CD4-positive, alpha-beta T cell treated with Interleukin-4 for 4 hours (primary cell): ENCODE data around the gene MLX.
"Not testable (repeated sequence)": the region's sequence is repeated elsewhere in the genome, so short reads cannot be mapped to it uniquely, and the experiment has no call there.

ENCODE experiments used
- DNase-seq: peaks from one replicate; pipeline ENCODE4 v3.0.0-alpha.2; 2020

The MLX gene

DNA sequence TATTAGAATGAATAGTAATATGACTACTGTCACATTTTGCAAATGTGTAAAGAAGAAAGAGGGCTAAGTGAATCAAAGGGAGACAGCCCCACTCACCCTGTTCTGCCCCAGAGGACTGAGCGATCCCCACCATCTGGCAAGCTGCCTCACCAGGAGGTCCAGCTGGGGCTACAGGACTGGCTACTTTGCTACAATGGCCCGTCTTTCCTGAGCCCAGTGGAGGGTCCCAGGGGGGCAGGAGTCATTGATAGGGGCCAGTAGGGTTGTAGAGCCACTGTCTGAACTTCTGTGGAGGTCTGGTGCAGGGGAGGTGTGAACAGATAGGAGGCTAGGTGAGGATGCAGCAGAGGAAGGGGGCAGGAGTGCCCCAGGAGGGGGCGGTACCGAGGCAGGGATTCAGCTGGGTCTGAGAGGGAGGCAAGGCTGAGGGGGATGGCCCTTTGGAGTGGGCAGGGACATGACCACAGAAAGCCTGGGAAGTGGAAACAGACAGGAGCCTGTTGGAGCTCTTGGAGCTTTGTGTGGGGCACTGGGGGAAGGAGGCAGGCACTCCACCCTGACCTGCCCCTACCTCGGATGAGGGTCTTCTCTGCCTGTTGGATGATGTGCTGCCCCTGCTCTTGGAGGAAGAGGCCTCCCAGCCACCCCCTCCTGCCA is 10.8 kb upstream of the MLX start:
- not testable (repeated sequence) for DNase-seq

DNA sequence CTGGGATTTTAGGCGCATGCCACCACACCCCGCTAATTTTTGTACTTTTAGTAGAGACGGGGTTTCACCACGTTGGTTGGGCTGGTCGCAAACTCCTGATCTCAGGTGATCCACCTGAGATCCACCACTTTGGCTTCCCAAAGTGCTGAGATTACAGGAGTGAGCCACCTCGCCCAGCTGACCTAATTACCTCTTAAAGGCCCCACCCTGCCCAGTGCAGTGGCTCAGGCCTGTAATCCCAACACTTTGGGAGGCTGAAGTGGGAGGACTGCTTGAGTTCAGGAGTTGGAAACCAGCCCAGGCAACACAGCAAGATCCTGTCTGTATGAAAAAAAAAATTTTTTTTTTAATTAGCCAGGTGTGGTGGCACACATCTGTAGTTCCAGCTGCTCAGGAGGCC is 7.8 kb upstream of the MLX start:
- DNase-seq: no peak

DNA sequence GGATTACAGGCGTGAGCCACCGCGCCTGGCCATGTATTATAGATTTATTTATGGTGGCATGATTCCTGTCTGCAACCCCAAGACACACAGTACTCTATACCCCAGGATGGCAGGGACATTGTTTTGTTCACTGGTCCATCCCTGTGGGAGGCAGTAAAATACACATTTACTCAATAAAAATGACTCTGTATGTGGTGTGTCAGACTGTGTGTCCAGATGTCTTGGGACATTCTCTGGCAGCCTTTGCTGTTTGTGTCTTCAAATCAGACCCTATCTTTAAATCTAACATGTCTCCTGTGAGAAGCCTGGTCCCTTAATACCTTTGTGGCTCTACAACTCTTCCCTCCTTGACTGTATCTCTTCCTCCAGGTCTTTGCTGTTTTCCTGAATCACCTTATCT is 6.7 kb upstream of the MLX start:
- DNase-seq: no peak

DNA sequence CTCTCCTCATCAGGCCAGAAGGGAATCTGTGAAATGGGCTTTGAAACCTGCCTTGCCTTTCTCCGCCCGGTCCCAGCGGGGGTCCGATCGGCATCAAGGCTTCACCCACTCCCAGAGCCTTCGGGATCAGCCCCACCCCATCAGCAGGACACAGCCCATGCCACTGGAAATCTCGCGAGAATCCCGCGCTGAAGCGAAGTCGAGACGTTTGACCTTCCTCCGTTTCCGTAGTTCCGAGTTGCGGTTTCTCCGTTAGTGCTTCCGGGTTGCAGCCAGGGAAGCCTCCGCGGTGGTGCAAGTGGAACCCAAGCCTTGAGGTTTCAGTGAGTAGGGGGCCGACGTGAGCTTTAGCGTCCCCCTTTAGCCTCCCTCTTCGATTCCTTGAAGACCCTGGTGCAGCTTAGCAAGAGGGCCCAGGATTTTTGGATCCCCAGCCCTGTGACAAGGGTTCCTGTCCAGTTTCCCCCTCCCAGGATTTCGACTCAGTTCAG is 5.0 kb upstream of the MLX start, which contains the start of gene COASY:
Gene COASY (plus strand): TSS at position 252 of the 491 bp plus-strand sequence. CDS start 475 bp downstream, outside the sequence.
- DNase-seq: peak; percentile 95

DNA sequence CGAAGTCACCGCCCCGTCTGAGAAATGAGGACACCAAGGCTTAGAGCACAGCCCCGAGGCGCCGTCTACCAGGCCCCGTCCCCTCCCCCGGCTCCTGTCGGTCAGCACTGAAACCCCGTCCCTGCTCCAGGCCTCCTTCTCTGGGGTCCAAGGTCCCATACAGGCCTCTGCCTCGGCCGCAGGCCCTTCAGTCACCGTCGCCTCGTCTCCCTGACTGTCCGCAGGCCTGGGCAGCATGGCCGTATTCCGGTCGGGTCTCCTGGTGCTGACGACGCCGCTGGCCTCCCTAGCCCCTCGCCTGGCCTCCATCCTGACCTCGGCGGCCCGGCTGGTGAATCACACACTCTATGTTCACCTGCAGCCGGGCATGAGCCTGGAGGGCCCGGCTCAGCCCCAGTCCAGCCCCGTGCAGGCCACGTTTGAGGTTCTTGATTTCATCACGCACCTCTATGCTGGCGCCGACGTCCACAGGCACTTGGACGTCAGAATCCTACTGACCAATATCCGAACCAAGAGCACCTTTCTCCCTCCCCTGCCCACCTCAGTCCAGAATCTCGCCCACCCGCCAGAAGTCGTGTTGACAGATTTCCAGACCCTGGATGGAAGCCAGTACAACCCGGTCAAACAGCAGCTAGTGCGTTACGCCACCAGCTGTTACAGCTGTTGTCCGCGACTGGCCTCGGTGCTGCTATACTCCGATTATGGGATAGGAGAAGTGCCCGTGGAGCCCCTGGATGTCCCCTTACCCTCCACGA is 4.3 kb upstream of the MLX start:
- DNase-seq: no peak

GRCh38 chr17:42563143-42563509 is 3.8 kb upstream of the MLX start:
- DNase-seq: no peak

GRCh38 chr17:42563543-42563942 is 3.4 kb upstream of the MLX start:
- no peak for DNase-seq

GRCh38 chr17:42563950-42564349 is 3.0 kb upstream of the MLX start:
- no peak for DNase-seq

- no peak for DNase-seq
Observed at GRCh38 chr17:42564815-42565522, 1.9 kb upstream of the MLX start.

GRCh38 chr17:42565523-42566214 is 1.2 kb upstream of the MLX start:
- no peak for DNase-seq

DNA sequence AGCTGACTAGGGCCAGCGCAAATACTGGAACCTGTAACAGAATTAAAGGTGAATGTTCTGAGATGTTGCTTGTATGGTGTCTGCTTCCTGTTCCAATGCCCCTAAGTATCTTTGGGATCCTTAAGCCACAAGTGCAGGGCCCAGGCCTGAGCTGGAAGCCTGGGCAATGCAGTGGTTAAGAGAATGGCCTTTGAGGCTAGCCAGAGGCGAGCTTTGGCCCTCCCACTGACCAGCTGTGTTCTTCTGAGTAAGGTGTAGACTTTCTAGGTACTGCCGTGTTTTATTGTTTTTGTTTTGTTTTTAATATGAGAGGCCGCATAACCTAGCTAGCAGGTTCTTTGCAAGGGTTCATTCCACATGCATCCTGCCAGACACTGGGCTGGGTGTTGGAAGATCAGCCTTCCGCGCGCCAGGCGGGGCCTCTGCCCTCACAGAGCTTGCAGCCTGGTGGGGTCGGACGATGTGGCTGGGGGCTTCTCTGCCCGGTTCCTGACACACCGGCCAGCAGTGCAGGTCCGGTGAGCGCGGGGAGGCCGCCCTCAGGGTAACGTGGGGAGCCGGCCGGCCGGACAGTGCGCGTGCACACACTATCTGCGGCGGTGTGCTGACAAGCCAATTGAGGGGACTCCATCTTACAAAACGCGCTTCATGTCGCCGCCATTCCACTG is 551 bp upstream of the MLX start:
- no peak for DNase-seq

GRCh38 chr17:42568341-42569111 is 1.6 kb downstream of the MLX start:
- DNase-seq: no peak

GRCh38 chr17:42571435-42572225 is 4.7 kb downstream of the MLX start:
- DNase-seq: no peak

GRCh38 chr17:42573095-42573494 is 6.2 kb downstream of the MLX start:
- DNase-seq: no peak

DNA sequence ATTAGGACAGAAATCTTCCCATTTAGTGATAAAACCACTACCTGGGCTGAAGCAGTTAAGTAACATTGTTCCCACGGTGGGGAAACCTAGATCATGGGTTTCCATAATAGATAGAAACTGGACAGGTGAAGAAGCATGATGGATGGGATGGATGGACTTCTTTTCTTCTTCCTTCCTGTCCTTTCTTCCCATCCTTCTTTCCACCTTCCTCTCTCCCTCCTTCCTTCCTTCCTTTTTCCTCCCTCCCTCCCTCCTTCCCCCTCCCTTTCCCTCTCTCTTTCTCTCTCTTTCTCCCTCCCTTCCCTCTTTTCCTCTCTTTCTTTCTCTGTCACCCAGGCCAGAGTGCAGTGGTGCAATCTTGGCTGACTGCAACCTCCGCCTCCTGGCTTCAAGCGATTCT is 7.6 kb downstream of the MLX start:
- no peak for DNase-seq

- DNase-seq: no peak
Observed at GRCh38 chr17:42577140-42577531, 10.2 kb downstream of the MLX start.

- peak; percentile 91 for DNase-seq
Observed at GRCh38 chr17:42577532-42578281, 10.8 kb downstream of the MLX start, which contains the start of gene PSMC3IP. Gene PSMC3IP, minus strand, starts transcription at chr17:42577729. Its CDS starts 43 bp downstream, at chr17:42577686.

GRCh38 chr17:42578282-42578869 is 11.5 kb downstream of the MLX start:
- peak; percentile 65 for DNase-seq

- no peak for DNase-seq
Observed at GRCh38 chr17:42579794-42580551, 13.1 kb downstream of the MLX start.
